Loucy (cell line): ENCODE data around the gene ENC1.

ENCODE experiments used
- H2AFZ ChIP-seq: fragments of 200-600 bp; sonication (generic); 2 replicates; pipeline ENCODE4 v1.6.0; 2016; ENCODE audit warnings: antibody characterized with exemption, mild to moderate bottlenecking, low read length, moderate library complexity
- H3F3A ChIP-seq: fragments of 200-600 bp; 2 replicates; pipeline ENCODE4 v1.6.0; 2016; ENCODE audit warnings: antibody characterized with exemption, low read depth, mild to moderate bottlenecking
- H3K27me3 ChIP-seq: fragments of 200-600 bp; sonication (generic); 2 replicates; pipeline ENCODE4 v1.6.1; 2014; ENCODE audit warnings: low read length, mild to moderate bottlenecking; ENCODE audit not compliant: insufficient read depth, poor library complexity, severe bottlenecking
- H3K36me3 ChIP-seq: fragments of 200-600 bp; sonication (generic); 2 replicates; pipeline ENCODE4 v1.6.1; 2016; ENCODE audit warnings: low read length; ENCODE audit not compliant: insufficient read depth
- H3K4me1 ChIP-seq: fragments of 200-600 bp; sonication (generic); 2 replicates; pipeline ENCODE4 v1.5.1; 2014; ENCODE audit warnings: low read length, mild to moderate bottlenecking; ENCODE audit not compliant: insufficient read depth, poor library complexity, severe bottlenecking
- H3K4me2 ChIP-seq: fragments of 200-600 bp; sonication (generic); 2 replicates; pipeline ENCODE4 v1.6.0; 2014; ENCODE audit warnings: antibody characterized with exemption, low read length, low read depth, mild to moderate bottlenecking; ENCODE audit not compliant: poor library complexity, severe bottlenecking
- H3K4me3 ChIP-seq: fragments of 200-600 bp; sonication (generic); 2 replicates; pipeline ENCODE4 v1.5.1; 2014; ENCODE audit warnings: low read length, mild to moderate bottlenecking, mixed read lengths; ENCODE audit not compliant: poor library complexity, severe bottlenecking
- H3K79me2 ChIP-seq: fragments of 200-600 bp; sonication (generic); 2 replicates; pipeline ENCODE4 v1.6.1; 2014; ENCODE audit warnings: low read length; ENCODE audit not compliant: insufficient read depth
- H3K9ac ChIP-seq: fragments of 200-600 bp; sonication (generic); 2 replicates; pipeline ENCODE4 v1.6.0; 2014; ENCODE audit warnings: mild to moderate bottlenecking, low read depth, low read length, moderate library complexity; ENCODE audit not compliant: poor library complexity, severe bottlenecking
- H3K9me2 ChIP-seq: fragments of 200-600 bp; sonication (generic); replicated peaks from 2 replicates; pipeline ENCODE4 v1.6.1; 2016; ENCODE audit warnings: low read depth, low read length, mixed read lengths
- H3K9me3 ChIP-seq: fragments of 200-600 bp; sonication (generic); 2 replicates; pipeline ENCODE4 v1.6.1; 2014; ENCODE audit warnings: mild to moderate bottlenecking, antibody characterized with exemption, low read length, low read depth; ENCODE audit not compliant: insufficient read depth
- H4K20me1 ChIP-seq: fragments of 200-600 bp; sonication (generic); 2 replicates; pipeline ENCODE4 v1.6.0; 2014; ENCODE audit warnings: antibody characterized with exemption, low read length, mild to moderate bottlenecking; ENCODE audit not compliant: insufficient read depth, poor library complexity, severe bottlenecking
- CTCF ChIP-seq: fragments of 200-600 bp; sonication (generic); conservative IDR thresholded peaks from 2 replicates; pipeline ENCODE4 v1.5.1; 2014; ENCODE audit warnings: mild to moderate bottlenecking, antibody characterized with exemption, low read length
- EZH2phosphoT487 ChIP-seq: fragments of 200-600 bp; IDR thresholded peaks from 2 replicates; pipeline ENCODE4 v1.6.1; 2018; ENCODE audit warnings: antibody characterized with exemption, mild to moderate bottlenecking, moderate library complexity, borderline replicate concordance

ENC1 gene

GRCh38 chr5:74641735-74642542 is 1.4 kb upstream of the ENC1 start:
- Histone ChIP-seq H4K20me1 (peaks cover 18% of the 10 kb centered on the region), H3K79me2 (peaks cover 34% of the 10 kb centered on the region), H3K9ac (peak overlapping the region; percentile 95), H3K36me3 (no peaks in the 10 kb centered on the region), H3K9me2 (no peaks in the 10 kb centered on the region), H3K4me2 (peak overlapping the region; percentile 89), H3K4me1 (peaks cover 29% of the 10 kb centered on the region), H3K27me3 (no peaks in the 10 kb centered on the region), H3K4me3 (peak overlapping the region; percentile 86), H3F3A (no peaks in the 10 kb centered on the region), H3K9me3 (no peaks in the 10 kb centered on the region), H2AFZ (peak overlapping the region; percentile 88)
- TF ChIP-seq EZH2phosphoT487: no peak
- TF ChIP-seq CTCF: peak; percentile 65

GRCh38 chr5:74640954-74641734 is 616 bp upstream of the ENC1 start:
- Histone ChIP-seq H2AFZ (peak overlapping the region; percentile 88), H3K4me2 (peak overlapping the region; percentile 89), H3K9ac (peak overlapping the region; percentile 95), H3K4me3 (peak overlapping the region; percentile 86), H3K4me1 (peaks cover 29% of the 10 kb centered on the region), H3K36me3 (peaks cover under 1% of the 10 kb centered on the region; the same call in 1 of the 2 replicates), H3K9me2 (no peaks in the 10 kb centered on the region), H3K79me2 (peaks cover 42% of the 10 kb centered on the region), H3K27me3 (no peaks in the 10 kb centered on the region), H3F3A (no peaks in the 10 kb centered on the region), H4K20me1 (peaks cover 18% of the 10 kb centered on the region), H3K9me3 (no peaks in the 10 kb centered on the region)
- TF ChIP-seq EZH2phosphoT487 (no peak), CTCF (no peak)

- Histone ChIP-seq H3K36me3 (peaks cover 13% of the 10 kb centered on the region; the same call in 1 of the 2 replicates), H3K79me2 (peaks cover 54% of the 10 kb centered on the region), H3K4me2 (peak overlapping the region; percentile 89), H3K4me3 (peak overlapping the region; percentile 86), H4K20me1 (peaks cover 18% of the 10 kb centered on the region), H3K4me1 (peaks cover 30% of the 10 kb centered on the region), H2AFZ (peak overlapping the region; percentile 77), H3K9me3 (no peaks in the 10 kb centered on the region), H3F3A (no peaks in the 10 kb centered on the region), H3K27me3 (no peaks in the 10 kb centered on the region), H3K9ac (peak overlapping the region; percentile 95), H3K9me2 (no peaks in the 10 kb centered on the region)
- TF ChIP-seq CTCF: 0 out of 2 replicates have a peak, but pooled peaks have one; percentile 27
- TF ChIP-seq EZH2phosphoT487: no peak
These were observed 600 bp downstream of the ENC1 start for GRCh38 chr5:74639807-74640449.
